ENCODE results near the gene ARHGAP6.

The ARHGAP6 gene

DNA sequence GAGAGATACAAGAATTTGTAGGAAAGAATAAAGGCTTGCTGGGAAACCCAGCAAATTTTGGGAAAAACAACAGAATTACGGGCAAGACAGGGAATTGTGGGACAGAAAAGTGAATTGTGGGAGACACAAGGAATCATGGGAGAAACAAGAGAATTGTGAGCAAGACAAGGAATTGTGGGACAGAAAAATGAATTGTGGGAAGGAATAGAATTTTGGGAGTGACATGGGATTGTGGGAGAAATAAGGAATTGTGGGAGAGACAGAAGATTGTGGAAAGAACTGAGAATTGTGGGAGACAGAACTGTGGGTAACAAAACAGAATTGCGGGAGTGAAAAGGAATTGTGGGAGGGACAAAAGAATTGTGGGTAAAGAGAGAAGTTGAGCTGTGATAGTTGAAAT lies 555.8 kb downstream of the ARHGAP6 start:
- DNase-seq (ENCODE audit: low spot score) = no peak

DNA sequence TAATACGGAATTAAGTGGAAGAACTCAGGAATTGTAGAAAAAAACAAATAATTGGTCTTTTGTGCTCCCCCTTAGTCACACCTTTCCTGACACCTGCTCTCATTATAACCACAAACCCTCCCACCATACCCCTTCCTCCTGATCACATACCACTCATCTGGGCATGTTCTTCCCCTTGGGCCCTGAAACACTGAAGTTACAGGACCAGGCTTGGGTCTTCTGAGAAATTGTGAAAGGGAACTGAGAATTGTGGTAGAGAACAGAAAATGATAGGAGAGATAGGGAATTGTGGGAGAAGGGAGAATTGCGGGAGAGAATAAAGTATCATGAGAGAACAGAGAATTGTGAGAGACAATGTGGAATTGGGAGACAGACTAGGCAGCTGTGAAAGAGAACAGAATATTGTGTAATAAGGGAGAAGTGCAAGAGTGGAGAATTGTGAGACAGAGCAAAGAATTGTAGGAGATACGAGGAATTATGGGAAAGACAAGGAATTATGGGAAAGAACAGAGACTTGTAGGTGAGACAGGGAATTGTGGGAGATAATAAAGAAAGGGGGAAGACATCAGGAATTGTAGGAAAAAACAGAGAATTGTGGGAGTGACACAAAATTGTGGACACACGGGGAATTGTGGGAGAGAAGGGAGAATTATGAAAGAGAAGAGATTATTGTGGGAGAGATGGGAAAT lies 557.3 kb downstream of the ARHGAP6 start:
- DNase-seq (ENCODE audit: low spot score) = no peak

DNA sequence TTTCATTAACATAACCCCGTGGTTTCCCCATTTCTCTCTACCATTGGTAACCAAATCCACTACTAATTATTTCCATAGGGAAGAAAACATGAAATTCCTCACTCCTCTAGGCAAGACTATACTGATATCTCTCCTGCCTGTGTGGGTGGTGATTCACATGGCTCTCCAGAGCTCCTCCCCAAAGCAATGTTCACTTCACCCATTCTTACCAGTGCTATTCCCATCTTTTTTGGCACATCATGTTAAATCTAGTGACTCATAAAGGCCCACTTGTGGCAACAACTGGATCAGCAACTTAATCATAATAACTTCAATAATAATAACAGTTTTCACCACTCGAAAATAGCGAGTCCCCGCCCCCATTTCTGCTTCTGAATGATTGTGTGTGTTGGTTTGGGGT lies 560.6 kb downstream of the ARHGAP6 start:
- DNase-seq (ENCODE audit: low spot score) = no peak

DNA sequence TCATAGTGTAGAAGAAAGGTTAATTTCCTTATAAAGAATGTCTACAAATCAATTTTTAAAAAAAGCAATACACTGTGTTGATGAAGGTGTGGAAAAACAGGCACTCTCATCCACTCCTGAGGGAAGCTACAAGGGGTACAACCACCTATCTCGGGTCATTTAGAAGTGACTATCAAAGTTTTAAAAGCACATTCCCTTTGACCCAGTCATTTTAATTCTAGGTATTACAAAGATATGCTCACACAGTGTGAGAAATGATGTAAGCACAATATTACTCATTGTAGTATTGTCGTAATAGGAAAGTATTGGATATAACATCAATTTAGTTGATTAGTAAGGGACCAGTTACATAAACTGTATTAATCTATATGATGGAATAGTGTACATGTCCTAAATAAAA lies 562.0 kb downstream of the ARHGAP6 start:
- DNase-seq (ENCODE audit: low spot score) = no peak

DNA sequence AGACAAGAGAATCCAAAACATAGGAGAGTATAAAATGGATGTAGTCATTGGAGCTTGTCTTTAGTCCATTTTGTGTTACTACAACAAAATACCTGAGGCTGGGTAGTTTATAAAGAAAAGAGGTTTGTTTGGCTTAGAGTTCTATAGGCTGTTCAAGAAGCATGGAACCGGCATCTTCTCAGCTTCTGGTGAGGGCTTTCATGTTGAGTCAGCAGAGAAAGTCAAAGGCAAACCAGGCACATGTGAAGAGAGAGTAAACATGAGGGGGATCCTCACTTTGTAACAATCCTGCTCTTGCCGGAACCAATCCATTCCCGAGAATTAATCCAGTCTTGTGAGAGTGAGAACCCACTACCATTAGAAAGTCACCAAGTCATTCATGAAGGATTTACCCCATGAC lies 562.7 kb downstream of the ARHGAP6 start:
- no peak for DNase-seq (ENCODE audit: low spot score)

DNA sequence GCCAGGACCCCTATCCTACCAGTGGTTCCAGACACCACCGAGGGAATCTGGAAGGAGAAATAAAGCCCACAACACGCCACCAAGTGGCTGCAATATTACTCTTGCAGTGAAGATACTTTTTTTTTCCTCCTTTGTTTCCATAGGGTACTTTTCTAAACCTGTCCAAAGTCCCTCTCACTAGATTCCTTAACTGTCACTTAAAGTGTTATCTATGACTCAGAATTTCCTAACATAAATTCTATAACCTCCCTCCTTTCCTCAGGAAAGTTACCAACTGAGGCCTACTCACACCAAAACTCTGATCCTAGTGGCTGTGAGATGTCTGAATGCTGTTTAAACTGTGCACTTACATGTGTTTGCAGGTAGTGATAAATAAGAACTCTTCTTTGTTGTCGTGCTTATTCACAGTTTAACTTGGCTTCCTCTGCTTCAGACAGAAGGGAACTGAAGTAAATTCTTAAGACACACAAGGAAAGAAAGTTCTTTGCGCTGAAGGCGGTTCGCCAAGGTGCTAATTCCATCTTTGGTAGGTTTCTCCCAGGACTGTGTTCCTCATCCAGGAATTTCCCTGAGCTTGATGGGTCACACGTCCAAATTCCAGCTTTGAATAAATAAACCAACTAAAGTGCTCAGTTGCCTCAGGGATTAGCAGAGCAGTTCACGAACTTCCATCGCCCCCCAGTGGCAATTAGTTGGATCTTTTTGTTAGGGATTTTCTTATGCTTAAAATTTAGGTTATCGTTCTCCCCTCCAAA lies 565.3 kb downstream of the ARHGAP6 start:
- DNase-seq (ENCODE audit: low spot score) = no peak

DNA sequence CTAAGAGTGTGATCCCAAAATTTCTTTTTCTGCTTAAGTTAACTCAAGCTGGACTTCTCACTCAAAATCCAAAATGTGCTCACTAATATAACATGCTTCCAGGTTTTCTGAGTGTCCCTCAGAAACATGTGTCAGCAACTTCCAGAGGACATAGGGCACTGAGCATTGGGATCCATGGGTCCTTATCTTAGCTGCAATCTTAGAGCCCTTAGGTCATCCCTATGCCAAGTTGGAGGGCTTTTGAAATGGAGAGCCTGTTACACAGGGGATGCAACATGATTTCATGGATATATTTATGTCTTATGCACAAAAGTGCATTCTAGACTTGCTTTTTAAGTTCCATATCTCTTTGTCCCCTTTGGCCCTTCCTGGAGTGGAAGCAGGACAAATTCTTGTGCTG lies 566.3 kb downstream of the ARHGAP6 start:
- no peak for DNase-seq (ENCODE audit: low spot score)

DNA sequence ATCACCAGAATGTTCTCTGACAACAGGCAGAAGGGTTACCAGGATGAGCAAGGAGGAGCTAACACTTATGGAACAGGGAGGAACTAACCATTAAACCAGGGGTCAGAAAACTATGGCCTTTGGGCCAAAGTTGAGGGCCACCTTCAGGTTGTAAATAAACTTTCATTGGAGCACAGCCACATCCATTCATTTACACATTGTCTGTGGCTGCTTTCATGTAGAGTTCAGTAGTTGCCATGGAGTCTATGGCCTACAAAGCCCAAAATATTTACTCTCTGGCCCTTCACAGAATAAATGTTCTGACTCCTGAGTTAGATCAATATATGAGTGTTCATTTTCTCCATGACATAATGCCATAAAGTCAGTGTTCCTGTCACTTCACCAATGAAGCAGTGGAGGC lies 567.8 kb downstream of the ARHGAP6 start:
- no peak for DNase-seq (ENCODE audit: low spot score)

DNA sequence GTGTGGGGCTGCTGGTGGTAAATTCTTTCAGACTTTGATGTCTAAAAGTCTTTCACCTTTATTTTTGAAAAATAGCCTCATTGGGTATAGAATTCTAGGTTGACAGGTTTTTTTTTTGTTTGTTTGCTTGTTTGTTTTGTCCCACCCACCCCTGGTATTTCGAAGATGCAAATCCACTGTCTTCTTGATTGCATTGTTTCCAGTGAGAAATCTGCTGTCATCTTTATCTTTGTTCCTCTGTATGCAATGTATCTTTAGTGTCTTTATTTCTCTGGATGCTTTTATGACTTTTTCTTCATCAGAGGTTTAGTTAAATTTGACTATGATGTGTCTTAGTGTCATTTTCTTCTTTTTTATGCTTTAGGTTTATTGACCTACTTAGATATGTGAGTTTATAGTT lies 575.9 kb downstream of the ARHGAP6 start:
- DNase-seq (ENCODE audit: low spot score) = no peak

Data from left forelimb (tissue), 1 donor.